Activated CD8-positive, alpha-beta memory T cell treated with anti-CD3 and anti-CD28 coated beads, Interleukin-2, amount 50 U/mL, for 48 hours (primary cell): ENCODE results near the gene AP1B1.
"Not testable (repeated sequence)": the region's sequence is repeated elsewhere in the genome, so short reads cannot be mapped to it uniquely, and the experiment has no call there.

Experiments
- DNase-seq: peaks from one replicate; pipeline ENCODE4 v3.0.0-alpha.2; 2020

The AP1B1 gene

GRCh38 chr22:29386708-29387107 is 1.7 kb downstream of the AP1B1 start:
- no peak for DNase-seq

- DNase-seq: no peak
Measured at GRCh38 chr22:29385748-29386147, 2.6 kb downstream of the AP1B1 start.

- no peak for DNase-seq
Measured at GRCh38 chr22:29385151-29385704, 3.1 kb downstream of the AP1B1 start.

GRCh38 chr22:29383740-29384139 is 4.6 kb downstream of the AP1B1 start:
- no peak for DNase-seq

- DNase-seq: no peak
Measured at GRCh38 chr22:29382580-29383302, 5.6 kb downstream of the AP1B1 start.

- DNase-seq: no peak
Measured at GRCh38 chr22:29380856-29381255, 7.5 kb downstream of the AP1B1 start.

- no peak for DNase-seq
Measured at GRCh38 chr22:29380032-29380781, 8.2 kb downstream of the AP1B1 start.

GRCh38 chr22:29379258-29379657 is 9.1 kb downstream of the AP1B1 start:
- no peak for DNase-seq

- no peak for DNase-seq
Measured at GRCh38 chr22:29377979-29378378, 10.4 kb downstream of the AP1B1 start.

- not testable (repeated sequence) for DNase-seq
Measured at GRCh38 chr22:29376705-29377104, 11.7 kb downstream of the AP1B1 start.

GRCh38 chr22:29375398-29376076 is 12.8 kb downstream of the AP1B1 start:
- DNase-seq: no peak

- DNase-seq: not testable (repeated sequence)
Measured at GRCh38 chr22:29374806-29375205, 13.6 kb downstream of the AP1B1 start.

- no peak for DNase-seq
Measured at GRCh38 chr22:29374401-29374800, 14.0 kb downstream of the AP1B1 start.

GRCh38 chr22:29370537-29370936 is 17.8 kb downstream of the AP1B1 start:
- no peak for DNase-seq

- no peak for DNase-seq
Measured at GRCh38 chr22:29369460-29369859, 18.9 kb downstream of the AP1B1 start.

- DNase-seq: no peak
Measured at GRCh38 chr22:29359469-29359868, 28.9 kb downstream of the AP1B1 start.

GRCh38 chr22:29357193-29357890 is 31.0 kb downstream of the AP1B1 start:
- not testable (repeated sequence) for DNase-seq

- no peak for DNase-seq
Measured at GRCh38 chr22:29353860-29354259, 34.5 kb downstream of the AP1B1 start.

- no peak for DNase-seq
Measured at GRCh38 chr22:29353286-29353685, 35.1 kb downstream of the AP1B1 start.

GRCh38 chr22:29352778-29353177 is 35.6 kb downstream of the AP1B1 start:
- no peak for DNase-seq

GRCh38 chr22:29351891-29352290 is 36.5 kb downstream of the AP1B1 start:
- DNase-seq: no peak

- no peak for DNase-seq
Measured at GRCh38 chr22:29351042-29351441, 37.3 kb downstream of the AP1B1 start.

- no peak for DNase-seq
Measured at GRCh38 chr22:29348956-29349355, 39.4 kb downstream of the AP1B1 start.
